HG03064 (cell line): ENCODE data around the gene ASTL.
"Not testable (repeated sequence)": the region's sequence is repeated elsewhere in the genome, so short reads cannot be mapped to it uniquely, and the experiment has no call there.

Source experiments
- ATAC-seq: cut with Tn5 transposase; IDR thresholded peaks from one replicate; pipeline ENCODE4 v1.9.1; 2021; ENCODE audit warnings: low read depth; ENCODE audit not compliant: unreplicated experiment

ASTL gene

DNA sequence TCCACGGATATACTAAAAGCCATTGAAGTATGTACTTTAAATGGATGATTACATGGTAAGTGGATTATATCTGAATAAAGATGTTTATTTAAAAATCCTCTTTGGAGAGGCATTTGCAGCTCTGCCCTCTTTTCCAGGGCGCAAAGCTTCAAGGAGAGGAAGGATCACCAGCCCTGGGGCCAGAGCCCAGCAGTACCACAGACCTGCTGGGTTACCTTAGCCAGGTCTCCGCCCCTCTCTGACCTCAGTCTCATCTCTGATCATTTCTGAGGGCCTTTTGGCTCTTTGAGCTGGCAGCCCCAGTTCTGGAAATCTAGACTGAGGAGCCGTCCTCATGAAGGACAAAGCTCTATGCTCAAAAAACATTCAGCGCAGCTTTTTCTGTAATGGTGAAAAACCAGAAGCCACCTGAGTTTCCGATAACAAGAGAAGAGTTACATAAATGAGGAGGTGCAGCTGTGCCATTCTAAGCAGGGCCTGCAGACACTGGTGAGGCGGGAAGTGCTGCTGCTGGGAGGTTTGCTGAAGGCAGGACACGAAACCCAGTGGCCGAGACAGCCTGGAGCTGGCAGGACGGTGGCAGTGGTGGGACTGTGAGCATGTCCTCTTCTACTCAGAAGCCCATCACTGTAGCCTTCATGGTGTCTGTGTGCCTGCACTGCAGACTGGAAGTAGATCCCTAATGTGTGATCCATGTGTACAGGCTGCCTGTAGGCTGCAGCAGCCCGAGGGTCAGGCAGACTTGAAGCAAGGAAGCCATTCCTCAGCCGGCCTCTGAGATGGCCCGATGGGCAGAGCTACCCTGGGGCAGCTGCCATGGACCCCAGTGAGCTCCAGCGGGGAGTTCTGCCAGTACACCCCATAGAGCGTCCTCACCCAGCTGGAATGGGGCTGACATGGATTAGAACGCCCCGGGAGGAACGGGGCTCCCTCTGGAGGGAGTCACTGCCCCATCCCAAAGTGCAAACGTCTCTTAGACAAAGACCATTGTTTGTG, 49.7 kb downstream of the ASTL start:
- no peak for ATAC-seq

DNA sequence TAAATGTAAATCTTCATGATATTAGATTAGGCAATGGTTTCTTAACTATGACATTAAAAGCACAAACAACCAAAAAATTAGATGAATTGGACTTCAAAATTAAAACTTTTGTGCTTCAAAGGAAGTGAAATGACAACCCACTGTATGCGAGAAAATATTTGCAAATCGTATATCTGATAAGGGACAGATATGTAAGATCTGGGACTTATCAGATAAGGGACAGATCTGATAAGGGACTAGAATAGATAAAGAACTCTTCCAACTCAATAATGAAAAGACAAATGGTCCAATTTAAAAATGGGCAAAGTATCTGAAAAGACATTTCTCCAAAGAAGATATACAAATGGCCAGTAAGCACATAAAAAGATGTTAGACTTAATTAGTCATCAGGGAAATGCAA, 51.2 kb downstream of the ASTL start:
- no peak for ATAC-seq

DNA sequence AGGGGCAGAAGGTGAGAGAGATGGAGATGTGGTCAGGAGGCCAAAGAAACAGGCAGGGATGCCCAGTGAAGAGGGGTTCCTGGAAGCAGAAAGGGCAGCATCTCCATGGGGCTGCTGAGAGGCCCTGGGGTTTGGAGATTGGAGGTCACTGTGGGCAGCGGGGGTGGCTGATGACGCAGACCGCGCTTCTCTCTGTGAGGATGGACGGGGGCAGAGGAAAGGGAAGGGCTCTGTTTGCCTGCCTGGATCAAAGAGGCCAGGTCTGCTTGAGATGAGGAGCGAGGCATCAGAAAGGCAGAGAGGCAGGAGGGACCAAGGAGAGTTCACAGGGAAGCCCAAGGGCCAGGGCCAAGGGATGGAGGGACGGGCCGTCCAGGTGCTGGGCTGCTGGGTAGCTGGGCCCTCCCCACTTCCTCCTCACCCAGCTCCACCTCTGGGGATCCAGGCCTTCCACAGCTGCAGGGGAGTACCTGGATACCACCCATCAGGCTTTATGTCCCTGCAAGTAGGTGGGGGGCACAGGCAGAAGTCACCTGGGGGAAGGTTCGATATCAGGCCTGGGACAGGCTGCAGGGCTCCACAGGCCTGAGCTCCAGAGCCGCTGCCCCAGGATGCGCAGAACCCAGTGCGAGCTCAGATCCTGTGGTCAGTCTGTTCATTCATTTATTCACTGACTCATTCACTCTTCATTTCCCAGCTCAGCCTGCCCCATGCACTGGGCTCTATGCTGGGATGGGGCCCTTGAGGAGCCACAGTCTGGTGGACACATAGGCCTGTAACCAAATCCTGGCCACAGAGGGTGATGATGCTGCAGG, 52.6 kb downstream of the ASTL start:
- no peak for ATAC-seq

DNA sequence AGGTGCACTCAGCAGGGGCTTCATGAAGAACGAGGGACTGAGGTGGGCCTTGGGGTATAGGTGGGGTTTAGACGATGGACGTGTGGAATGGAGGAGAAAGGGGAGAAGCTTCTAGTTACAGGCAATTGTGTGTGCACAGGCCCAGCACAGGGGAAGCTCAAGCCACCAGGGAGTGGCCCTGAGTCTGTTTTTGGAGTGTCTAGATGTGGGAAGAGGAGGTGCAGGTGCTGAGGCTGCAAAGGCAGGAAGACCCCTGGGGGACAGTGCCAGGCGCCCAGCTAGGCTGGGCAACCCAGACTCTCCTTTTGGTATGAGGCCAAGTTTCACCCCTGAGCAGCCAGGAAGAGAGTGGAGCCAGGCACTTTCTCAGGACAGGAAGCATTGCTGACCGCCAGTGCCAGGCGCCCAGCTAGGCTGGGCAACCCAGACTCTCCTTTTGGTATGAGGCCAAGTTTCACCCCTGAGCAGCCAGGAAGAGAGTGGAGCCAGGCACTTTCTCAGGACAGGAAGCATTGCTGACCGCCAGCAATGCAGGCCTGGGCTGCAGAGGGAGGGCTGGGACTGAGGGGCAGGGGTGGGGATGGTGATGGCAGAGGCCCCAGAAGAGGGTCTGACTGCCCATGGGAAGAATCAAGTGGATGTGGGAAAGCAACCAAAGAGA, 53.3 kb downstream of the ASTL start:
- not testable (repeated sequence) for ATAC-seq

DNA sequence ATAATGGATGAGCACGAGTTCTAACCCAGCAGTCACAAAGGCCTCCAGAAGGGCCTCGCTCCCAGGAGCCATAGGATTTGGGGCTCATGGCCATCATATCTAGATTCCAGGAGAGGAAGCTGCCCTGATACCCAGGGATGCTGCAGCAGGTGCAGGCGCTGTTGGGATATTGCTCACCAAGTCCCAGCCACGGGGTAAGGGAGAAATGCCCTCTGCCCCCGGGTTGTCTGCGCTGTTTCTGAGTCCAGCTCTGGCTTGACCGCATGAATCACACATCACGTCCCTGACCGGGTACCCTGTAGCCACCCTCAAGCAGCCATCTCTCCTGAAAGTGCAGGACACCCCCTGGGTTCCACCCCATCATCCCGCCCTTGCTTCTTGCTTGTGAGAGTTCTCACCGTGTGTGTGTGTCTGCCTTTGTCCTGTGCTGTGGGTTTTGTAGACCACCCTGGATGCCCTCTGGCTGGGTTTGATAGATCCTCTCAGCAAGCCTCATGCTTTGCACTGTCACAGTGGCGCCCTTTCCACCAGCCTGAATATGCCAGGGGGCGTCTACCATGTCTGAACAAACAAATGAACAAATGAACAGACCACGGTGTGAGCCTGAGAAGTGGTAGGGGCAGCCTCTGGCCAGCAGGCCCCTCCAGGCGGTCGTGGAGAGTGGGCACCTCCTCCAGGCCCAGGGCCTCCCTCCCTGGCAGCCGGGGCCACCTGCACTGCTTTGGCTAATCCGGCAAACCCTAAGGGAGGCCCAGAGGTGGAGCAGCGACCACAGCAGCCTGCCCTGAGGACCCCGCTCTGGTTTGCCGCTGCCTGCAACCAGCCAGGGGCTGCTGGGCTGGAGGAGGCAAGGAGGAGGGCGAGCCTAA, 54.1 kb downstream of the ASTL start:
- no peak for ATAC-seq

DNA sequence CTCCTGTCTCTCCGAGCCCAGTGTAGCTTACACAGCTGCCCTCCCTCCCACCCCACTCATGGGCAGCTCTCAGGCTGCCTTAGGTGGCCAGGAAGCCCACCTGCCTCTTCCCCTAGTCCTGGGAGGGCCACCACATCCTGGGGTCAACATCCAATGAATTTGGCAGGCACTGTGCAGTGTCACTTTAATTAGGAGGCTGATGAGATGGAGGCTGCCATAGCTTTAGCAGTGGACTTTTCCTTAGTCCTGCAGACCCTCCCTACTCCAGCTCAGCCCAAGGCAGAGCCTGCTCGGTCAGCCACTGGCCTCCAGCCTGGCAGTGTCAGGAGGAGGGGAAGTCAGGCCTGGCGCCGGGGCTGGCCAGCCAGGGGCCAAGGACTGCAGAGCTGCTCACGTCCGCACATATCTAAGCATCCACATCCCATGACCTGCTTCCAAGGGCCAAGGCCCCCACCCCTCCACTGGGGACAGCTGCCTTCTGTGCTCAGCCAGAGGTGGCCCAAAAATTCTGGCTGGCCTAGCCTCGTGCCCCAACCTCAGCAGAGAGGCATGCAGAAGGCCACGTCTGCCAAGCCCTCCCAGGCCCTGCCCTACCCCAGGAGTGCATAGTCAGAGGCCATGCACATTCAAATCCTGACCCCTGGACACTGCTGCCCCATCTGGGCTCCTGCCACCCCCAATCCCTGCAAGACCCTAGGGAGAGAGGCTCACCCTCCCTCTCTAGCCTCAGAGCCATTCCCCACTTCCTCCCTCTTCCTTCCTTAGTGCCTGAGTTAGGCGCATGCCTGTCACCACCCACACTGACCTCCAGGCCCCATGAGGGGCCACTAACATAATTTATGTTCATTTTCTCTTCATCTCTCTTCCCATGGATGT, 55.0 kb downstream of the ASTL start:
- no peak for ATAC-seq

DNA sequence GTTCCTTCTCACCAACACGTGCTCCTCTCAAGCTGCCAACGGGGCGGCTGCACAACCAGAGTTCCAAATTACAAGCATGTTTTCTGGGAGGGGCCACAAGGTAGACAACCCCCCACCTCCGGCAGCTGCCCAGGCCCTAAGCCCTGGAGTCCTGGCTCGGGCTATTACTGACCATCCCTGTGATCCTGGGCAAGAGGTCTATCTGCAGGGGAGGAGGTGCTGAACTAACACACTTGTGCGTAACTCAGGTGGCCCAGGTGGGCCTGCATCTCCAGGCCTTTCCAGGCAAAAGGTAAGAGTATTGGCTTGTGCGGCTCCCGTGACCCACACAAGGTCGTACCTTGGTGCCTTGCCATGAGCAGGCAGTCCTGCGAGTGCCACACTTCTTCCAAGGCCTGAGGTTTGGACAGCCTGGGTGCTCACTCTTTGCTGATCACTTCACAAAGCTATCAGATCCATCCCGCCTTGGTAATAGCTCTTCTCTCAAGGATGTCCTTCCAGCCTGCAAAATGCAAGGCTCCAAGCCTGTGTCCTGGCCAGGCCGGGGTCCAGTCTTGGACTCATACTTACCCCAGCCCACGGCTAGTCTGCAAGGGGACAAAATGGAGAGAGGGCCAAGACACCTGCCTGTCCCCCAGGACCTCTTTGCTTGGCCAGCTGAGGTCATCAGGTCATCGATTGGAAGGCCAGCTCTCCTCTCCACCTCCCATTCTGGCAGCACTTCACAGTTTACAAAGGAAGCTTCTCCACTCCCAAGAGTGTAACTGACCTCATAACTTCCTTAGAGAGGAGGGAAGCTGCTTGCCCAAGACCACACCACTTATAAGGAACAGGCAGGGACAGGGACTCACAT, 55.9 kb downstream of the ASTL start:
- no peak for ATAC-seq

DNA sequence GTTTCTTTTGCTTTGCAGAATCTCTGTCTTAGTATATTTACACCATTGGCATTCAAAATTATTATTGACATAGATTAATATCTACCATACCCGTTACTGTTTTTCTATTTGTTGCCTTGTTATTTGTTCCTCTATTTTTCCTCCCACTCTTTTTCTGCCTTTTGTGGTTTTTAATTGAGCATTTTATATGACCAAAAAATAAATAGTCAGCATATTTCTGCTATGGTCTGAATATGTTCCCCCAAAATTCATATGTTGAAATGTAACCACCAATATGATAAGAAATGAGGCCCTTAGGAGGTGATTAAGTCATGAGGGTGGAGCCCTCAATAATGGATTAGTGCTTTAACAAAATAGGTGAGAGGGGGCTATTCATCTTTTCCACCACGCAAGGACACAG, 57.3 kb downstream of the ASTL start:
- ATAC-seq: no peak

DNA sequence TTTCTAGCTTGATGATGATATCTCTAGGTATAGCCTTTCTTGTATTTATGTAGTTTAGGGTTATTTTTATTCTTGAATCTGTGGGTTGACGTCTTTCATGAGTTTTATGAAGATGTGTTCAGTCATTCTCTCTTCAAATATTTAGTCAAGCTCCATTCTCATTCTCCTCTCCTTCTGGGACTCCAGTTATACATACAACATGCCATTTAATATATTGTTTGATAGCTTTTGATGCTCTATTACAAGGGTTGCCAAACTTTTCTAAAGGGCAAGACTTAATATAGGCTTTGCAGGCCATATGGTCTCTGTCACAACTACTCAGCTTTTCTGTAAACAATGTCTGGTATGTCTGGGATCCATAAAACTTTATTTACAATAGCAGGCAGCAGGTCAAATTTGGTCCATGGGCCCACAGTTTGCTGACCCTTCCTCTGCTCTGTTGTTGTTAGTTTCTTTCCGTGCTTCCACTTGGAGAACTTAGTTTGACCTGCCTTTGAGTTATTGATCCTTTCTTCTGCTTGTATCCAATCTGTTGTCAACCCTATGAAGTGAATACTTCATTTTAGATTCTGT, 63.0 kb downstream of the ASTL start:
- ATAC-seq: no peak

DNA sequence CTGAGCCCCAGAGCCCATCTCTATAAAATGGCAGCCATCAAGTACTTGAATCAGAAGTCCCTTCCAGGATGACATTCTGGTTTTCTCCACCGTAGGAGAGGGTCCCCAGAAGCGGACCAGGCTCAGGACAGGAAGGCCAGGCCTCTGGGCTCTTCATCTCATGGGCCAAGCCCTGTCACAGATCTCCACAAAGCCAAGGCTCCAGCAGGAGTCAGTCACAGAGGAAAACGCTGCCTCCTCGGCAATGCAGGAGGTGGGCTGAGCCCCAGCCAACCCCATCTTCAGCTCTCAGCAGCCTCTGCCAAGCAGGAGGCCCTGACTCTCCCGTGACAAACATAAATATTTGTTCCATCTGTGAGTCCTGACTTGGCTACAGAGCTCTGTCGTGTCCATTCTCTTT, 64.1 kb downstream of the ASTL start:
- no peak for ATAC-seq

DNA sequence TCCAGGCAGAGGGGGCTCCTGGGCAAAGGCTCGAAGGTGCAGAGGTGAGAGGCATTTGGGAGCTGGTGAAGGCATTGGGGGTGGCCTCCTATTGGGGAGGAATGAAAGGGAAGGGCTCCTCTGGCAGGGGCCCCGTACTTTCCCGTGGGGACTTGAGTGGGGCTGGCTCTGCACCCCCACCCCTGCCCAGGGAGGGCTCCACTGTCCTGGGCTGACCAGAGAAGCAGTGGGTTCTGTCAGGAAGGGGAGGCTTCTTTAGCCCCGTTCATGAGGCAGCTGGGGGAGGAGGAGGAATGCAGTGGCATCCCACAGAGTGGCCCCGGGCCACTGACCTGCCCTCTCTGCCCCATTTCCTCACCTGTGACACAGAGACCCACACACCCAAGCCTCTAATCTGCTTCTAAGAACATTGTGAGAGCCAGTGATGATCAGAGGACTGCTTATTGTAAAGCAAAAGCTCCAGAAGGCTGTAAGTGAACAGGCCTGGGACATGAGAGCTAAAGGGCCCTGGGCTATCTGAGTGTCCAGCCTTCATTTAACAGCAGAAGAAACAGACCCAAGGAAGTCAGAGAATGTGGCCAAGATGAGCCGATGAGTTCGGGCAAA, 65.0 kb downstream of the ASTL start:
- no peak for ATAC-seq
